ENCODE measurements around the gene UGT2B7.
"Not testable (repeated sequence)": the region's sequence is repeated elsewhere in the genome, so short reads cannot be mapped to it uniquely, and the experiment has no call there.

The UGT2B7 gene

GRCh38 chr4:69088473-69088872 is 7.8 kb upstream of the UGT2B7 start:
- DNase-seq (ENCODE audit: low read depth) = no peak

GRCh38 chr4:69089388-69089787 is 6.9 kb upstream of the UGT2B7 start:
- DNase-seq (ENCODE audit: low read depth) = no peak

- DNase-seq (ENCODE audit: low read depth) = no peak
Observed at GRCh38 chr4:69092190-69092589, 4.1 kb upstream of the UGT2B7 start.

- DNase-seq (ENCODE audit: low read depth) = no peak
Observed at GRCh38 chr4:69092980-69093568, 3.2 kb upstream of the UGT2B7 start.

GRCh38 chr4:69093681-69094080 is 2.6 kb upstream of the UGT2B7 start:
- no peak for DNase-seq (ENCODE audit: low read depth)

- no peak for DNase-seq (ENCODE audit: low read depth)
Observed at GRCh38 chr4:69095301-69095731, 958 bp upstream of the UGT2B7 start.

GRCh38 chr4:69096810-69097209 is 536 bp downstream of the UGT2B7 start:
- no peak for DNase-seq (ENCODE audit: low read depth)

GRCh38 chr4:69098470-69098869 is 2.2 kb downstream of the UGT2B7 start:
- DNase-seq (ENCODE audit: low read depth) = no peak

- no peak for DNase-seq (ENCODE audit: low read depth)
Observed at GRCh38 chr4:69099910-69100309, 3.6 kb downstream of the UGT2B7 start.

GRCh38 chr4:69102668-69103067 is 6.4 kb downstream of the UGT2B7 start:
- DNase-seq (ENCODE audit: low read depth) = not testable (repeated sequence)

- DNase-seq (ENCODE audit: low read depth) = no peak
Observed at GRCh38 chr4:69104719-69105275, 8.5 kb downstream of the UGT2B7 start.

GRCh38 chr4:69115151-69115850 is 19.0 kb downstream of the UGT2B7 start:
- not testable (repeated sequence) for DNase-seq (ENCODE audit: low read depth)

- DNase-seq (ENCODE audit: low read depth) = no peak
Observed at GRCh38 chr4:69115851-69116213, 19.6 kb downstream of the UGT2B7 start.

- no peak for DNase-seq (ENCODE audit: low read depth)
Observed at GRCh38 chr4:69116645-69117321, 20.5 kb downstream of the UGT2B7 start.

- DNase-seq (ENCODE audit: low read depth) = no peak
Observed at GRCh38 chr4:69120870-69121269, 24.6 kb downstream of the UGT2B7 start.

- no peak for DNase-seq (ENCODE audit: low read depth)
Observed at GRCh38 chr4:69122476-69122875, 26.2 kb downstream of the UGT2B7 start.

- no peak for DNase-seq (ENCODE audit: low read depth)
Observed at GRCh38 chr4:69124941-69125340, 28.7 kb downstream of the UGT2B7 start.

- no peak for DNase-seq (ENCODE audit: low read depth)
Observed at GRCh38 chr4:69126024-69126423, 29.8 kb downstream of the UGT2B7 start.

- DNase-seq (ENCODE audit: low read depth) = no peak
Observed at GRCh38 chr4:69133993-69134392, 37.7 kb downstream of the UGT2B7 start.

GRCh38 chr4:69134471-69134870 is 38.2 kb downstream of the UGT2B7 start:
- DNase-seq (ENCODE audit: low read depth) = no peak

- no peak for DNase-seq (ENCODE audit: low read depth)
Observed at GRCh38 chr4:69141320-69141719, 45.0 kb downstream of the UGT2B7 start.

GRCh38 chr4:69147334-69147733 is 51.1 kb downstream of the UGT2B7 start:
- no peak for DNase-seq (ENCODE audit: low read depth)

GRCh38 chr4:69154021-69154420 is 57.7 kb downstream of the UGT2B7 start:
- DNase-seq (ENCODE audit: low read depth) = no peak
